ENCODE measurements around the gene ARHGAP8. TPM values are rescaled to one million over a fixed set of nuclear protein-coding genes. Genes with fewer than 3 reads are reported as not detected.
"Not testable (repeated sequence)": the region's sequence is repeated elsewhere in the genome, so short reads cannot be mapped to it uniquely, and the experiment has no call there.

The ARHGAP8 gene
- total RNA-seq, 1 donor from 2014 or later, result 0.07 TPM

- DNase-seq (ENCODE audit: low read depth, low spot score), result no peak
Observed at GRCh38 chr22:44825310-44826150, 73.2 kb downstream of the ARHGAP8 start.

- no peak for DNase-seq (ENCODE audit: low read depth, low spot score)
Observed at GRCh38 chr22:44827666-44828190, 75.4 kb downstream of the ARHGAP8 start.

GRCh38 chr22:44828193-44828592 lies 75.8 kb downstream of the ARHGAP8 start:
- no peak for DNase-seq (ENCODE audit: low read depth, low spot score)

GRCh38 chr22:44831885-44832284 lies 79.5 kb downstream of the ARHGAP8 start:
- DNase-seq (ENCODE audit: low read depth, low spot score), result no peak

GRCh38 chr22:44834065-44834464 lies 81.7 kb downstream of the ARHGAP8 start:
- DNase-seq (ENCODE audit: low read depth, low spot score), result no peak

GRCh38 chr22:44837481-44837880 lies 85.1 kb downstream of the ARHGAP8 start:
- no peak for DNase-seq (ENCODE audit: low read depth, low spot score)

GRCh38 chr22:44838316-44839016 lies 86.1 kb downstream of the ARHGAP8 start:
- DNase-seq (ENCODE audit: low read depth, low spot score), result no peak

GRCh38 chr22:44839061-44839460 lies 86.7 kb downstream of the ARHGAP8 start:
- DNase-seq (ENCODE audit: low read depth, low spot score), result no peak

GRCh38 chr22:44839721-44840120 lies 87.3 kb downstream of the ARHGAP8 start:
- no peak for DNase-seq (ENCODE audit: low read depth, low spot score)

GRCh38 chr22:44840611-44841322 lies 88.4 kb downstream of the ARHGAP8 start:
- DNase-seq (ENCODE audit: low read depth, low spot score), result no peak

- DNase-seq (ENCODE audit: low read depth, low spot score), result no peak
Observed at GRCh38 chr22:44842417-44842816, 90.0 kb downstream of the ARHGAP8 start.

GRCh38 chr22:44845191-44845590 lies 92.8 kb downstream of the ARHGAP8 start:
- DNase-seq (ENCODE audit: low read depth, low spot score), result no peak

- DNase-seq (ENCODE audit: low read depth, low spot score), result no peak
Observed at GRCh38 chr22:44845796-44846720, 93.7 kb downstream of the ARHGAP8 start.

GRCh38 chr22:44846726-44847275 lies 94.4 kb downstream of the ARHGAP8 start:
- DNase-seq (ENCODE audit: low read depth, low spot score), result no peak

- DNase-seq (ENCODE audit: low read depth, low spot score), result no peak
Observed at GRCh38 chr22:44847380-44847779, 95.0 kb downstream of the ARHGAP8 start.

GRCh38 chr22:44847892-44848291 lies 95.5 kb downstream of the ARHGAP8 start:
- no peak for DNase-seq (ENCODE audit: low read depth, low spot score)

- DNase-seq (ENCODE audit: low read depth, low spot score), result no peak
Observed at GRCh38 chr22:44848296-44848741, 95.9 kb downstream of the ARHGAP8 start.

GRCh38 chr22:44848791-44849420 lies 96.5 kb downstream of the ARHGAP8 start:
- DNase-seq (ENCODE audit: low read depth, low spot score), result no peak

- DNase-seq (ENCODE audit: low read depth, low spot score), result no peak
Observed at GRCh38 chr22:44850946-44851345, 98.6 kb downstream of the ARHGAP8 start.

GRCh38 chr22:44854641-44855040 lies 102.3 kb downstream of the ARHGAP8 start:
- DNase-seq (ENCODE audit: low read depth, low spot score), result not testable (repeated sequence)
